ENCODE results near the gene DUOX1. TPM values are rescaled to one million over a fixed set of nuclear protein-coding genes. Genes with fewer than 3 reads are reported as not detected.
A peak's percentile ranks its signal among the peaks of the same experiment; 100 is the strongest.

Gene DUOX1
- total and polyA plus RNA-seq, 9 of the 15 experiments (the other 6 are each of a cell fraction or from before 2014, with no cell fraction given) = 0.01 to 0.22 (median 0.01) TPM; not detected in 6

- no peak for TF ChIP-seq E4F1 (CRISPR knock-in tag; IDR thresholded peaks at IDR 0.05; ENCODE audit: borderline replicate concordance)
- TF ChIP-seq KLF1 (tag; IDR thresholded peaks at IDR 0.05) = peak; percentile 54; the same call in 1 of the 2 replicates
- peak; percentile 73 for TF ChIP-seq RB1 (IDR thresholded peaks at IDR 0.05; ENCODE audit: low read depth)
- TF ChIP-seq RBBP5 (IDR thresholded peaks at IDR 0.05; ENCODE audit: borderline replicate concordance, insufficient read depth, low read length, poor library complexity, severe bottlenecking) = no peak
- TF ChIP-seq RCOR1 (IDR thresholded peaks at IDR 0.05; ENCODE audit: borderline replicate concordance in 1 of 2, low read depth in 2 of 2, low read length in 2 of 2) = peak in 1 of 2 experiments; percentile 76; a peak in 1 of 4 replicates
- no peak for TF ChIP-seq SMAD4 (CRISPR knock-in tag; conservative IDR thresholded peaks at IDR 0.05)
- peak; percentile 54; the same call in 1 of the 2 replicates for TF ChIP-seq TRIM28 (IDR thresholded peaks at IDR 0.05)
- no peak for TF ChIP-seq CBX8 (IDR thresholded peaks at IDR 0.05; ENCODE audit: borderline replicate concordance, extremely low read depth, low read depth, low read length, poor library complexity, severe bottlenecking)
- TF ChIP-seq ZNF398 (CRISPR knock-in tag; IDR thresholded peaks at IDR 0.05) = no peak
- peak; percentile 13; the same call in 1 of the 2 replicates for TF ChIP-seq HES1 (IDR thresholded peaks at IDR 0.05; ENCODE audit: low read depth)
- TF ChIP-seq THAP12 (CRISPR knock-in tag; IDR thresholded peaks at IDR 0.05) = 0 out of 2 replicates have a peak, but pooled peaks have one; percentile 16
- no peak; the same call in 1 of the 2 replicates for TF ChIP-seq NR2C2 (CRISPR knock-in tag; IDR thresholded peaks at IDR 0.05)
- peak; percentile 40; the same call in 1 of the 2 replicates for TF ChIP-seq NR2C2 (tag; IDR thresholded peaks at IDR 0.05)
- TF ChIP-seq GATAD2A (IDR thresholded peaks at IDR 0.05) = no peak; the same call in 1 of the 2 replicates
- no peak for TF ChIP-seq CCAR2 (IDR thresholded peaks at IDR 0.05; ENCODE audit: low read depth, low read length)
- TF ChIP-seq ZNF354B (CRISPR knock-in tag; IDR thresholded peaks at IDR 0.05) = no peak
- peak; percentile 53; the same call in 1 of the 2 replicates for TF ChIP-seq PKNOX1 (IDR thresholded peaks at IDR 0.05)
- TF ChIP-seq L3MBTL2 (IDR thresholded peaks at IDR 0.05) = no peak; the same call in 1 of the 2 replicates
Observed at GRCh38 chr15:45200001-45200798, 70.4 kb downstream of the DUOX1 start (continued).
